Measurements from ENCODE around the gene MICAL3.

DNA sequence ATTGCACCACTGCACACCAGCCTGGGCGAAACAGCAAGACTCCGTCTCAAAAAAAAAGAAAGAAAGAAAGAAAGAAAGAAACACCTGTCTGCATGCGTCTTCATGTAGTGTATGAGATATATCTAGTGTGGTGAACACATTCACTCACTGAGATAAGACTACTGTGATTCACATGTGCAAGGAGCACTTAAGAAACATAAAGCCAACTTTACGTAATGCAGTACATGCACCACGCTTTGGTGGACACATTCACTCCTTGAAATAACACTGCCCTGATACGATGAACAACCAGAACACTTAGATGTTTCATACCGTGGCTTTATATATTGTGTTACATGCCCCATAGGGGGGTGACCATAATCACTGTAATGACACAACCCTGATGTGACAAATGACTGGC is 96.0 kb downstream of the MICAL3 start:
- TF ChIP-seq YY1 (IDR thresholded peaks at IDR 0.05; ENCODE audit: insufficient read depth, insufficient read length) (no peak), ZNF274 (IDR thresholded peaks at IDR 0.05; ENCODE audit: low read depth, low read length) (no peak), SUZ12 (IDR thresholded peaks at IDR 0.05; ENCODE audit: extremely low read depth, insufficient read depth, insufficient read length) (no peak)

Data from NT2/D1 (cell line).